Parathyroid adenoma (tissue), 2 donors: Measurements from ENCODE around the gene MTSS2.

Experiments
- H2AFZ ChIP-seq: fragments of 300-600 bp; sonication (generic); one replicate; pipeline ENCODE4 v1.7.0; 2017; ENCODE audit warnings: antibody characterized with exemption, mild to moderate bottlenecking
- H3K27ac ChIP-seq: fragments of 300-600 bp; sonication (generic); one replicate; pipeline ENCODE4 v1.7.0; 2017
- H3K27me3 ChIP-seq: fragments of 300-600 bp; sonication (generic); one replicate; pipeline ENCODE4 v1.7.0; 2017; ENCODE audit warnings: low read length; ENCODE audit not compliant: control insufficient read depth, insufficient read depth
- H3K36me3 ChIP-seq: fragments of 300-600 bp; sonication (generic); one replicate; pipeline ENCODE4 v1.7.0; 2017; ENCODE audit warnings: low read length; ENCODE audit not compliant: control insufficient read depth, insufficient read depth
- H3K4me1 ChIP-seq: fragments of 300-600 bp; sonication (generic); one replicate; pipeline ENCODE4 v1.7.0; 2017; ENCODE audit warnings: control low read depth
- H3K4me2 ChIP-seq: fragments of 300-600 bp; sonication (generic); one replicate; pipeline ENCODE4 v1.7.0; 2017; ENCODE audit warnings: low read length
- H3K4me3 ChIP-seq: fragments of 300-600 bp; sonication (generic); one replicate; pipeline ENCODE4 v1.7.0; 2017; ENCODE audit warnings: low read depth, low read length
- H3K79me2 ChIP-seq: fragments of 300-600 bp; sonication (generic); one replicate; pipeline ENCODE4 v1.7.0; 2017; ENCODE audit warnings: control low read depth
- H3K9ac ChIP-seq: fragments of 300-600 bp; sonication (generic); one replicate; pipeline ENCODE4 v1.7.0; 2017; ENCODE audit warnings: mild to moderate bottlenecking
- H3K9me3 ChIP-seq: fragments of 300-600 bp; sonication (generic); one replicate; pipeline ENCODE4 v1.7.0; 2017; ENCODE audit warnings: low read length; ENCODE audit not compliant: control insufficient read depth
- CTCF ChIP-seq: fragments of 300-600 bp; sonication (generic); IDR thresholded peaks from one replicate; pipeline ENCODE4 v1.7.0; 2017; ENCODE audit warnings: antibody characterized with exemption, mild to moderate bottlenecking
- donor health status: primary hyperparathyroidism.

Gene MTSS2

DNA sequence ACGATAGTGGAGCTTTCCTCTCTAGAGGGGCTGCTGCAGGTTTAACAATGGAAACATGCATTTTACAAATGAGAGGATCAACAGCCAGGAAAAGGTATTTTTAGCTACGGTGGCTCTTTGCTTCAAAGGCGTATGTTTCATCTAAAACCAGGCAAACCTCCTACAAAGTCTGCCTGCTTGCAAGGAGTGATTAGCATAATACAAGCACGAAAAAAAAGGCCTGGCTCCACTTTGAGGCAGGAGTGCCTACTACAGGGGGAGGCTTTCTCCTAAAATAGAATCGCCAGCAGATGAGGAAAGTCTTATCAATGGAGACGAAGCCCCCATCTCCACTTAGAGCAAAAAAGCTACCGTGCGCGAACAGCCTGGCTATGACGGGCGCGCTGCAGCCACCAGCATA is 27.1 kb upstream of the MTSS2 start:
- peak overlapping the region; percentile 94 for H3K27ac ChIP-seq

GRCh38 chr16:70712359-70712758 is 26.5 kb upstream of the MTSS2 start:
- Histone ChIP-seq H3K9ac (no peak overlapping the region), H3K4me3 (no peak overlapping the region), H3K36me3 (no peaks in the 10 kb centered on the region), H2AFZ (no peak overlapping the region), H3K27me3 (no peaks in the 10 kb centered on the region), H3K27ac (no peak overlapping the region), H3K4me2 (no peak overlapping the region), H3K9me3 (no peaks in the 10 kb centered on the region), H3K4me1 (peaks cover 35% of the 10 kb centered on the region), H3K79me2 (peaks cover 4% of the 10 kb centered on the region)
- no peak for TF ChIP-seq CTCF

More for the DNA sequence above, 27.1 kb upstream of the MTSS2 start:
- Histone ChIP-seq H3K79me2 (peaks cover 4% of the 10 kb centered on the region), H2AFZ (no peak overlapping the region), H3K4me1 (peaks cover 35% of the 10 kb centered on the region), H3K36me3 (no peaks in the 10 kb centered on the region), H3K27me3 (no peaks in the 10 kb centered on the region), H3K4me3 (no peak overlapping the region), H3K9me3 (no peaks in the 10 kb centered on the region), H3K9ac (no peak overlapping the region), H3K4me2 (no peak overlapping the region)
- TF ChIP-seq CTCF = no peak

- Histone ChIP-seq H3K36me3 (no peaks in the 10 kb centered on the region), H3K4me3 (no peak overlapping the region), H3K9me3 (no peaks in the 10 kb centered on the region), H3K79me2 (peaks cover 10% of the 10 kb centered on the region), H3K27me3 (no peaks in the 10 kb centered on the region), H3K27ac (no peak overlapping the region), H3K4me1 (peaks cover 35% of the 10 kb centered on the region), H3K4me2 (no peak overlapping the region), H2AFZ (no peak overlapping the region), H3K9ac (no peak overlapping the region)
- TF ChIP-seq CTCF = no peak
These were observed 25.6 kb upstream of the MTSS2 start for GRCh38 chr16:70711211-70712031.

DNA sequence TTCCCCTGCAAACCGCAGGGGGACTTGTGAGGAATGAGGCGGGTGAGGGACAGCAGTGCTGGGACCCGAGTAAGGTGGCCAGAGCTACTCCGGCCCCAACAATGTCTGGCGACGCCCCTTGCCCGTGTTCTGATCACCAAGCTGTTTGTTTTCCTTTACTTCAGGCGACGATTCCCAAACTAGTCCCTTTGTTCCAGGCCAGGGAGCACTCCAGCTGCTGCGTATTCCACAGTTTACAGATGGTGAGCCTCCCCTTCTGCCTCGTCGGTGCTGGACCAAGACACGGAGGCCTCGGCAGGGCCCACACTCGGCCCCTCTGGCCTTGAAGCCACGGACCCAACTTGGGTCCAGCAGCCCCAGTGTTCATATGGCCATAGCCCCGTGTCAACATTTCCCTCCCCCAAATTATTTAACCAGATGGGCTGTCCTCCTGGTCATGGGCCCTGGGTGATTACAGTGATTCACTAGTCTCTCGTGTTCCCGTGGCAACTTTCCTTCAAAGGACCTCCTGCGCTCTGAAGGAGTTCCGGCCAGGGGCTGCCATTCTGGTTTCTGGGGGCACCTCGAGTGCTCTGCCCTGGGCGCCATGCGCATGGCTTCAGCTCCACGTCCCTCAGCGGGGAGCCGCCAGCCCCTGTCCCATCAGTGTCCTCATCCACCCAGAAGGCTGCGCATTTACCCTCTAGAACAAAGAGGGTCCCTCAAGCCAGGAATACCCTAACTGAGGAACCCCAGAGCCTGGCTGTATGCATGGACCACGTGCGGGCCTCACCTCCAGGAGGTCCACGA is 24.8 kb upstream of the MTSS2 start:
- H3K27ac ChIP-seq = no peak overlapping the region
- H3K4me2 ChIP-seq = no peak overlapping the region
- TF ChIP-seq CTCF = no peak
- H3K4me1 ChIP-seq = peaks cover 27% of the 10 kb centered on the region
- no peaks in the 10 kb centered on the region for H3K36me3 ChIP-seq
- H3K9me3 ChIP-seq = no peaks in the 10 kb centered on the region
- H3K9ac ChIP-seq = no peak overlapping the region
- no peak overlapping the region for H2AFZ ChIP-seq
- no peaks in the 10 kb centered on the region for H3K27me3 ChIP-seq
- H3K79me2 ChIP-seq = peaks cover 10% of the 10 kb centered on the region
- H3K4me3 ChIP-seq = no peak overlapping the region
